Measurements from ENCODE around the gene KCNK18.
A peak's percentile ranks its signal among the peaks of the same experiment; 100 is the strongest.
"Not testable (repeated sequence)": the region's sequence is repeated elsewhere in the genome, so short reads cannot be mapped to it uniquely, and the experiment has no call there.

The KCNK18 gene

DNA sequence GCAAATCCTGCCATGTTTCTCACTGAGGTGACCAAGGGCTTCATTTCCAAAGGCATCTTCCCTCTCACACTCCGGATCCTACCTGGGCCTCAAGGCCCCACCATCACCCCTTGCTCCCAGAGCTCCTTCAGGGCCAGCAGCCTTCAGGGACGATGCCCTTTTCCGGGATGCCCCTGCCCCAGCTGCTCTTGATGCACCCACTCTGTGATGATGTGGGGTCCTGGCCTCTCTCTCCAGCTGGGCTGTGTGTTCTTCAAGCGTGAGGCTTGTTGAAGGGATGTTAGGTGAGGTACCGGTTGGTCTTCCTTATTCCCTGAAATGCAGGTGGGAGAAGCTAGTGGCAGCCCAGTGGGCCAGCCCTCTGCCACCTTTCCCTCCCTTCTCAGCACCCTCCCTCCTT lies 25.3 kb downstream of the KCNK18 start:
- no peak for DNase-seq (ENCODE audit: low read depth)

- DNase-seq (ENCODE audit: low read depth): no peak
Observed at GRCh38 chr10:117222976-117223692, 25.8 kb downstream of the KCNK18 start.

DNA sequence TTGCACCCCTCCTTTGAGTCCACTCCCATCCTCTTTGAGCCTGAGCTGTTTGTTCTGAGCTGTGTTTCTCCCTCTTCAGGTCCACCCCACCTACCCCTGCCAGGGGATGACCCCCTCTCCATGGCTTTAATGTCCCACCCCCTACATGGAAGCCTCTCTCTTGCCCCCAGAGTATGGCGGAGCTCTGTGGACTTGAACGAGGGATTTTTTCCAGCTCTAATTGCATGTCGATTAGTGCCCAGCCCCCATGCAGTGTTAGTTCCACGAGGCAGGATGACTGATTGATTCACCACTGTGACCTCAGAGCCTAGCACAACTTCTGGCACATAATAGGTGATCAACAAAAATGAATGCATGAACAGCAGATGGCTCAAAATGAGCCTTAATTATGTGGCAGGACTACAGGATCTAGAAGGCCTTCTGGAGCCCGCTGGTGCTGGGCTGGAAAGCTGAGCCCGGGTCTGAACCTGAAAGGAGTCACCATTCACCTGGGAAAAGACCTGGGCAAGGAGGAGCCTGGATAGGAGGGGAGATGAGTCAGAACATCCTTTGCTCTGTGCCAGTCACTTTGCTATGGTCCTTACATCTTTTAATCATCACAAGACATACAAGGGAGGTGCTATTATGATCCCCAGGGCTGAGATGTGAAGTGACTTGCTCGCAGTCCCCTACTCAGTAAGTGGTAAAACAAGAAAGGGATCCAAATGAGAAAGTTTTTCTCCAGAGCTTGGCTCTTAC lies 26.6 kb downstream of the KCNK18 start:
- DNase-seq (ENCODE audit: low read depth): no peak

DNA sequence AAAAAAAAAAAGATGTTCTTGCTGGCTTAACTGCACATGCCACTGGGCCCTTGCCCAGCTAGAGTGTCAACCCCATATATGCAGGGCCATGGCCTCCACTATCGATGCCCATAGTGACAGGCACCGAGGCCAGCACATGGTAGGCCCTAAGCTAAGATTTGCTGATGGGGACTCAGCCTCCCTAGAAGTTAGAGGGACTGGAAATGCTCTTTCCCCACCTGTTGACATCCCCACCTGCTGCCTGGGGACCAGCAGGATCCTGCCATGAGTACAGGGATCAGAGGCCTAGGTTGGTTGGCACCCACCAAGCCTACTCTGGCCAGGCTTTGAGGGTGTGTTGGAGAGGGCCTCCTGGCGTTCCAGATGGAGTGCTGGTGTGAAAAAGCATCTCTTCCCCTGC lies 27.6 kb downstream of the KCNK18 start:
- no peak for DNase-seq (ENCODE audit: low read depth)

- DNase-seq (ENCODE audit: low read depth): peak; percentile 41
Observed at GRCh38 chr10:117226813-117227451, 29.6 kb downstream of the KCNK18 start.

DNA sequence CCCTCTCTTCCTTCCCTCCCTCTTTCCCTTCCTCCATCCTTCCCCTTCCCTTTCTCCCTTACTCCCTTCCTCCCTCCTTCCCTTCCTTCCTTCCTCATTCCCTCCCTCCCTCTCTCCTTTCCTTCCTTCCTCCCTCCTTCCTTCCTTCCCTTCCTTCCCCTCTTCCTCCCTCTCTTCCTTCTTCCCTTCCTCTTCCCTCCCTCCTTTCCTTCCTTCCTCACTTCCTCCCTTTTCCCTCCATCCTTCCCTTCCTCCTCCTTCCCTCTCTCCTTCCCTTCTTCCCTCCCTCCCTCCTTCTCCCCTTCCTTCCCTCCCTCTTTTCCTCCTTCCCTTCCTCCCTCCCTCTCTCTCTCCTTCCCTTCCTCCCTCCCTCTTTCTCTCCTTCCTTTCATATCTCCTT lies 30.9 kb downstream of the KCNK18 start:
- no peak for DNase-seq (ENCODE audit: low read depth)

- not testable (repeated sequence) for DNase-seq (ENCODE audit: low read depth)
Observed at GRCh38 chr10:117230107-117230506, 32.8 kb downstream of the KCNK18 start.

DNA sequence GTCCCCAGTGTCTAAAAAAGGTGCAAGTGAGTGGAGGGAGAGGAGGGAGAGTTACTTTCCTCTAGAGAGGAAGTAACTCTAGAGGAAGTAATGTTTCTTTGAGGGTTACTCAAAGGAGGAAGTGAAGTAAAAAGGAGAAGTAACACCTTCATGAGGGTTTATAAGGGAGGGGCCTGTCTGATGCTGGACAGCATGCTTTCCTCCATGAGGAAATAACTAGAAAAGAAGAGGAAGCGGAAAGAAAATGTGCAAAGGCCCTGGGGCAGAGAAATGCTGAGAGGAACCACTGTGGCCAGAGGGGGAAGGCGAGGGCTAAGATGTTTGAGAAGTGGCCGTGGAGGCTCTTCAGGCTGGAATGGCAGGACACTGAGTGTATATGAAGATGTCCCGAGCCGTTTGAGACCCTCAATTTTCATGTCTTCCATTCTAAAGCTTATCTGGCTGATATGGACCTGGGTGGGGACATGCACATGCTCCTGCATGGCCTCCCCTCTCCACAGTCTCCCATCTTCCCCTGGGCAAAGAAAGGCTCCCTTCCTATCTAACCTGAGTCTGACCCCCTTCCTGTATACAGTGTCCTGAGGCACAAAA lies 40.2 kb downstream of the KCNK18 start:
- DNase-seq (ENCODE audit: low read depth): no peak

DNA sequence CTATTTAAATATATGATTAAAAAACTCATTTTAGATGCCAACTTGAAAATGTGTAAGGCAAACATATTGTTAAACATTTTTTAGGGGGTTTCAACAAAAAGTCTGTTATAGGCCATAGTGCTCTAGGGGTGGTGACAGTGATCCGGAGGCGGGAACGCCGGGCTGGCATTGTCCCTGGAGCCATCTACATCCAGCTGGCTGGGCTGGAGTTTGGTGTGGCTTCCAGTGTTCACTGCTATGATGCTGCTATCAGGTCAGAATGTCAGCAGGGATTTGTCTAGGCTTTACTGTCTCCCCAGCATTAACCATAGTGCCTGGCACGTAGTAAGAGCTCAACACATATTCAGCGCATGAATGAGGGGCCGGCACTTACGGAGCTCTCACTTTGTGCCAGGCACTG lies 41.8 kb downstream of the KCNK18 start:
- DNase-seq (ENCODE audit: low read depth): no peak

DNA sequence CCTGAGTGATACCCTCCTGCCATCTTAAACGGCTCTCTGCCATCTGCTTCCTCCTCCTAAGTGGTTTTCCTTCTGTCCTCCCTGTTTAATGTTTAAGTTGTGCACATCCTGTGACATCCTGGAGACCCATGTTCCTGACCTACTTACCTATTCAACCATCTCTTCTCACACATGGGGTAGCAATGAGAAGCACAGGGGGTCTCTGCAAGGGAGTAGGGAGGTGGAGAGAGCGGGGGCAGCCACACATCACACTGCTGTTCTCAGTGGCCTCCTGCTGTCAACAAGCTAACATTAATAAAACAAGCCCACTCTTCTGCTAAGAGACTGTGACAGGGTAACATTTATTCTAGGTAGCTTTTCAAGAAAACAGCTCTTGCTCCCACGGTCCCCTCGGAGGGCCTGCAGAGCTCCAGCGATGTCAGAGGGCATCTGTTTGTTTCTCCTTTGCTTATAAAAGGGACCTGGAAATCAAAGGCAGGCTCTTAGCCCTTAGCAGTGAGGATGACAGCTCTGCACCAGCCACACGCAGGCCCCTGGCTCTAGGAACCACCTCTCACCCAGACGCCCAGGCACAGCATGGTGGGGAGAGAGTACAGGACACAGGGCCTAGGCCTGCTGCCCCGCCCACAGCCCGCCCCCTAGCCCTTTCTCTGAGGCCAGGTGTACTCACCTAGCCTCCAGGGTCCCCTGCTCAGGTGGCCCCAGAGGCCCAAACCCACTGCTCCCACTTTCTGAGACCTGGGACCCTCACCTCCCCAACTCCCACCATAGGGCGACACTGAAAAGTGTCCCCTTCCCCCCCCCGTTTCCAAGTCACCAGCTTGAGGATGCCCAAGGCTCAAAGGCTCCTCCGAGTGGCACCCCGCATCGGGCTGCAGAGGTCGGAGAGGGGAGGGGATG lies 42.7 kb downstream of the KCNK18 start:
- no peak for DNase-seq (ENCODE audit: low read depth)

DNA sequence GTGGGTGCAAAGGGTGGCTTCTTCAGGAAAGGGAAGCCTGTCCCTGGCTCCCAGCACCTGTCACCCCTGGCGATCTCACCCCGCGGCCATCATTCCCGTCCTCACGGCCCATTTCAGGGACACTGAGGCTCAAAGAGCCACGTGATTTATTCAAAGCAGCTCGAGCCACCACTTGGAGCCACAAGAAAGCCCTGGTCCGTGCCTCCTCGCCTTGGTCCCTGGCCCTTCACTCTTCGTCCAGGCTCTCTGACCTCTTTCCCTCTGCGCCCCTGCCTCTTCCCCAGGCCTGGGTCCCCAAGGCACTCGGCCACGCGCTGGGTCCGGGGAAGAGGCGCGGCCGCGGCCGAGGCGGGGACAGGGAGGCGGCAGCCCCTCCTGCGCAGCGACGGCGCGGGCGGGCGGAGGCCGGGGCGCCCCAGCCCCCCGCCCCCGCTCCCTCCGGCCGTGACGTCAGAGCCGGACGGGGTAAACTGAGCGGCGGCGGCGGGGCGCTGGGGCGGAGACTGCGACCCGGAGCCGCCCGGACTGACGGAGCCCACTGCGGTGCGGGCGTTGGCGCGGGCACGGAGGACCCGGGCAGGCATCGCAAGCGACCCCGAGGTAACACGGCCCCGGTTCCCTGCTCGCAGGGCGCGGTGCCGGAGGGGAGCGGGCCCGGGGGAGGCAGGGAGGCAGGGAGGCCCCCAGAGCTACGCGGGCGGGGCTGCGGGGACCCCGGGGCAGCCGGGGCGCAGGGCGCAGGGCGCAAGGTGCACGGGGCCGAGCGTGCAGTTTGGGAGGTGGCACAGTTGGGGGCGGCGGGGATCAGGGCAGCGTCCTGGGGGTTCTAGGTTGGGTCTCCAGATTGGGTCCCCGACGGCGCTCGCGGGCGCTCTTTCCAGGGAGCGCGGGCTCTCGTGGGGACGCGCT lies 43.6 kb downstream of the KCNK18 start, which contains the start of gene SLC18A2:
TSS of gene SLC18A2 (plus strand) at position 494 of the 909 bp plus-strand sequence. CDS start 580 bp downstream, outside the sequence.
- no peak for DNase-seq (ENCODE audit: low read depth)

DNA sequence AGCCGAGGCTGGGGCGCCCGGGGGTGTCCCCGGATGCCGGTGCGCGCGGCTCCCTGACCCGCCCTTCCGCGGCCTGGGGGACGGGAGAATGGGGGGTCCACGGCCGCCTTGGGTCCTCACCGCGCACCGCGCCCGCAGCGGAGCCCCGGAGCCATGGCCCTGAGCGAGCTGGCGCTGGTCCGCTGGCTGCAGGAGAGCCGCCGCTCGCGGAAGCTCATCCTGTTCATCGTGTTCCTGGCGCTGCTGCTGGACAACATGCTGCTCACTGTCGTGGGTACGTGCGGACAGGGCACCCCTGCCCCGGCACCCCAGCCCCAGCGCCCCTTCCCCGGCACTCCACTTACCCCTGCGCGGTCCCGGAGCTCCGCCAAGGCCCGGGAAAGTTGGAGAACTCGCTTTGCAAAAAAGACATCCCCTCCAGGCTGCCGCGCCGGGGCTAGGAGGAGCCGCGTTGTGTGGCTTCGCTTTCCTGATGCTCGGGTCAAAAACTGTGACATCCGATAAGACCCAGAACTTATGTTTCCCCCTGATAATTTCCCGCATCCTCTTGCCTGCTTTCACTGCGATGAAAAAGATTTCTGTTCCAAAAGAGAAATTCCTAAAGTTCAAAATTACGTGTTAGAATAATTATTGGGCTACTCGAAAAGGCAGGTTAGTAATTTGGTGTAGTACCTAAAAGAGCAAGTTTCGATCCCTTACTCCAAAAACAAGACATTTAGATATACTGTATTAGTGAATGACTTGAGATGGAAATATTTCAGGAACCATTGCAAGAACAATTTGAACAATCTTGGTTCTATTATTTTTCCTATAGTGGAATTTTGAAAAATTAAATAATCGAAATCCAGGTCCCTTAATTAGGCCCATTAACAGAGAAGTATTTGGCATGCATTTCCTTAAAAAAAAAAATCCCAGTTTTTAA lies 44.5 kb downstream of the KCNK18 start:
- peak; percentile 9 for DNase-seq (ENCODE audit: low read depth)

- no peak for DNase-seq (ENCODE audit: low read depth)
Observed at GRCh38 chr10:117242463-117242832, 45.2 kb downstream of the KCNK18 start.

- peak; percentile 19 for DNase-seq (ENCODE audit: low read depth)
Observed at GRCh38 chr10:117246997-117247671, 49.8 kb downstream of the KCNK18 start.

- DNase-seq (ENCODE audit: low read depth): peak; percentile 7
Observed at GRCh38 chr10:117248750-117249465, 51.6 kb downstream of the KCNK18 start.

DNA sequence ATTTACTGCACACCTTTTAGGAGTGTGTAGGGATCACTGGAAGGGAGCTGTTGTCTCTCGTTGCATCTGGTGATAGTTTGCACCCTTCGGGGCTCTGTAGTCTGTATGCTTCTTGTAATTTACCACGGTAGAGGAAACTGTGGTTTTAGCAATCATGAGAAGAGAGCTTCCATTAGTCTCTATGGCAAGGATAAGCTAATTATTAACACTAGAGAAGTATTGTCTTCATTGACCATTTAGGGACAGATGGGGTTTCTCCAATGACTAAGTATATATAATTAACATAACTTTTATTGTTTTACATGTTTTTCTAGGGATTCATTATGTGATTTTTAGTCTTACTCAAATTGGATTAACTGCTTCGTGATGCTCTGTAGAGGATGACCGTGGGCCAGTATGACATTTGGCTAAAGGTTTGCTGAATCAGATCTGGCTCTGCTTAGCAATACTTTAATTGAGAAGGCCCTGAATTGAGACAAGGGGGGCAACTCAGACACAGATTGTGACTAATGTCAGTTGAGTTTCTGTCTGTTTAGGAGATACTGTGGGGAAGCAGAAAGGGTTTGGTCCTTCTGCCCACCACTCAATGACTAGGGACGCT lies 52.3 kb downstream of the KCNK18 start:
- DNase-seq (ENCODE audit: low read depth): no peak

- no peak for DNase-seq (ENCODE audit: low read depth)
Observed at GRCh38 chr10:117250411-117250810, 53.1 kb downstream of the KCNK18 start.

GRCh38 chr10:117253908-117254307 lies 56.6 kb downstream of the KCNK18 start:
- DNase-seq (ENCODE audit: low read depth): no peak

All from EH (cell line).